ENCODE measurements around the gene TBCK.

- TF ChIP-seq POLR2AphosphoS5 (IDR thresholded peaks at IDR 0.05; ENCODE audit: borderline replicate concordance, low read depth, low read length), result no peak
- TF ChIP-seq EZH2 (IDR thresholded peaks at IDR 0.05), result no peak
Measured at GRCh38 chr4:106329041-106329618, 13.1 kb upstream of the TBCK start.

All from SK-N-MC (cell line).